Epithelial cell of proximal tubule (primary cell): ENCODE data around the gene PSTPIP2. TPM values are rescaled to one million over a fixed set of nuclear protein-coding genes. Genes with fewer than 3 reads are reported as not detected.

Source experiments
- DNase-seq: peaks from one replicate; pipeline ENCODE4 v3.0.0-alpha.2; 2011; ENCODE audit warnings: low read depth
- H3K4me3 ChIP-seq: 2 replicates; pipeline ENCODE4 v1.5.1; 2011; ENCODE audit warnings: low read depth, mild to moderate bottlenecking, low read length
- total RNA-seq: library from RNA; depleted of rRNA; stranded (reverse); fragments of >200 nt; gene quantifications from 2 replicates; pipeline ENCODE4 v1.2.3, GENCODE V29; 2015
- TF ChIP-seq, protein P1 (sequence below): conservative IDR thresholded peaks from 2 replicates; pipeline ENCODE4 v1.5.1; 2012; ENCODE audit warnings: low read depth, mild to moderate bottlenecking, low read length

The PSTPIP2 gene
- total RNA-seq, 1 donor from 2014 or later: 11.0 TPM

- H3K4me3 ChIP-seq: no peak overlapping the region
- DNase-seq: no peak
- TF ChIP-seq, protein P1, sequence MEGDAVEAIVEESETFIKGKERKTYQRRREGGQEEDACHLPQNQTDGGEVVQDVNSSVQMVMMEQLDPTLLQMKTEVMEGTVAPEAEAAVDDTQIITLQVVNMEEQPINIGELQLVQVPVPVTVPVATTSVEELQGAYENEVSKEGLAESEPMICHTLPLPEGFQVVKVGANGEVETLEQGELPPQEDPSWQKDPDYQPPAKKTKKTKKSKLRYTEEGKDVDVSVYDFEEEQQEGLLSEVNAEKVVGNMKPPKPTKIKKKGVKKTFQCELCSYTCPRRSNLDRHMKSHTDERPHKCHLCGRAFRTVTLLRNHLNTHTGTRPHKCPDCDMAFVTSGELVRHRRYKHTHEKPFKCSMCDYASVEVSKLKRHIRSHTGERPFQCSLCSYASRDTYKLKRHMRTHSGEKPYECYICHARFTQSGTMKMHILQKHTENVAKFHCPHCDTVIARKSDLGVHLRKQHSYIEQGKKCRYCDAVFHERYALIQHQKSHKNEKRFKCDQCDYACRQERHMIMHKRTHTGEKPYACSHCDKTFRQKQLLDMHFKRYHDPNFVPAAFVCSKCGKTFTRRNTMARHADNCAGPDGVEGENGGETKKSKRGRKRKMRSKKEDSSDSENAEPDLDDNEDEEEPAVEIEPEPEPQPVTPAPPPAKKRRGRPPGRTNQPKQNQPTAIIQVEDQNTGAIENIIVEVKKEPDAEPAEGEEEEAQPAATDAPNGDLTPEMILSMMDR: no peak
These were observed 7.3 kb upstream of the PSTPIP2 start for GRCh38 chr18:46079336-46079735.

DNA sequence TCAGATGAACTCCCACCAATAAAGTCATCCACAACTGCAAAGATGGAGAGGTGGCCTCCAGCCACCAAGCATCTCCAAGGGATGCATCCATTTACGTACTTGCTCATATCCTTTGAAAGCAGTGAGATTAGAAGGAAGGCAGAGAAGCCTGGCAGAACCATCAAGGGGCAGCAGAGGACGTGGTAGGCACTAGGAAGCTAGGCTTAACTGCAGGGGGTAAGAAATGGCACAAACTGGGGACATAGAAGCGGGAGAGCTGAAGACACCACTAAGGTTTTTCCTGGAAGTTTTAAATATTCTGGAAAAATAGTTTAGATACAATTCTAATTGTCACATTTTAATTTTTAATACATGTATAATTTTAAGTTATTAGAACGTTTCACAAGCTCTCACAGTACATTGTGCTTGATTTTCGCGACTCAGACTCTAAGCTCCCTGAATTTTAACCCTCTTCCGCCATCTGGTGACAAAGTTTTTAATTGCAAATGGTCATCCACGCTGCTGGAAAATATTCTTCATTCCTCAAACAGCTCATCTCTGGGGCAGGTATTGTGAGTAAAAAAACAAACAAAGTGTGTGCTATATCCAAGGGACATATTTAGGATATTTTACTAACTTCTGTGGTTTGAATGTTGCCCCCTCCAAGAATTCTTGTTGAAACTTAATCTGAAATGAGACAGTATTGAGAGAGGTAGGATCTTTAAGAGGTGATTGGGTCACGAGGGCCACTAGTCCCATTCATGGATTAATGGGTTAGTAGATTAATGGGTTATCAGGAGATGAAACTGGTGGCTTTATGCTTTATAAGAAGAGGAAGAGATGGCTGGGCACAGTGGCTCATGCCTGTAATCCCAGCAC is 1.6 kb upstream of the PSTPIP2 start:
- DNase-seq: peak; percentile 46
- TF ChIP-seq, protein P1: peak; percentile 69
- H3K4me3 ChIP-seq: no peak overlapping the region

DNA sequence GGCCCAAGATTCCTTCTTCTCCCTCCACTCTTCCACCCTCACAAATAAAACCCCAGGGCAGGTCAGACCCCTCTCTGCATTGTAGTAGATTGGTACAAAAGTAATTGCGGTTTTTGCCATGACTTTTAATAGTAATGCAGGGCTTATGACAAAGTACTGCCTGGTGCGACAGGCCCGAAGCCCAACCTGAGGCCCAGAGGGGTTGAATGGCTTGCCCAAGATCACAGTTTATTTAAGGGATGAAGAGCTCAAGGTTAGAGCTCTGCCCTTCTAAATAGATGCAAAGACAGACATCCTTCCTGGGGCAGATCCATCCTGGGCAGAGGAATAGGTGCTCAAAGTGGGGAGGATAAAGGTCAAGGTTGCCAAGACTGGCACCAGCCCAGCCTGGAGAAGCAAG is 899 bp upstream of the PSTPIP2 start:
- TF ChIP-seq, protein P1: no peak
- DNase-seq: no peak
- H3K4me3 ChIP-seq: no peak overlapping the region

- DNase-seq: no peak
- H3K4me3 ChIP-seq: peak overlapping the region; percentile 89
- TF ChIP-seq, protein P1: peak; percentile 18
These were observed 362 bp upstream of the PSTPIP2 start for GRCh38 chr18:46072376-46072867.

GRCh38 chr18:46070815-46071652 is 1.0 kb downstream of the PSTPIP2 start:
- no peak for DNase-seq
- H3K4me3 ChIP-seq: peak overlapping the region; percentile 89

DNA sequence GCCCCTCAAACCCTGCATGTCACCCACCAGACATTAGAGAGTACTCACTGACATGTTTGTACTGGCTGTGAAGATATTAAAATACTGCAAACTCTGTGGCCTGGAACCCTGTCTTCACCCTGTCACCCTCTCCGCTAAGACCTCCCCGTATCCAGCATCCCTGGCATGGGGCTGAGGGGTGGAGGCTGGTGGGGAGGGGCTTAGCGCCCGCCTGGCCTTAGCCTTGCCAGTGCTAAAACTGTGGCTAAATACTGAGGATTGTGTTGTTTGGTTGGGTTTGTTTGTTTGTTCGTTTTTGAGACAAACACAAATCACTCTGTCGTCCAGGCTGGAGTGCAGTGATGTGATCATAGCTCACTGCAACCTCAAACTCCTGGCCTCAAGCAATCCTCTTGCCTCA is 1.8 kb downstream of the PSTPIP2 start:
- H3K4me3 ChIP-seq: no peak overlapping the region
- TF ChIP-seq, protein P1: no peak
- no peak for DNase-seq

More at GRCh38 chr18:46070815-46071652, 1.0 kb downstream of the PSTPIP2 start:
- TF ChIP-seq, protein P1: no peak
